Esophagus (tissue), 2 donors: ENCODE results near the gene SLC28A1. TPM values are rescaled to one million over a fixed set of nuclear protein-coding genes. Genes with fewer than 3 reads are reported as not detected.
"Not testable (repeated sequence)": the region's sequence is repeated elsewhere in the genome, so short reads cannot be mapped to it uniquely, and the experiment has no call there.

Source experiments
- H3K27ac ChIP-seq, 2 donors: one replicate each; pipeline ENCODE4 v1.5.1; 2013; ENCODE audit warnings: low read depth in 2 of 2, mild to moderate bottlenecking in 2 of 2, inconsistent platforms in 1 of 2, low read length in 1 of 2, moderate library complexity in 1 of 2
- H3K27me3 ChIP-seq, 2 donors: one replicate each; pipeline ENCODE4 v1.6.1; 2013; ENCODE audit warnings: low read length in 2 of 2, control low read depth in 1 of 2, mild to moderate bottlenecking in 1 of 2; ENCODE audit not compliant: insufficient read depth in 2 of 2, control insufficient read depth in 1 of 2
- H3K36me3 ChIP-seq, 2 donors: one replicate each; pipeline ENCODE4 v1.6.1; 2013; ENCODE audit warnings: low read length in 1 of 2; ENCODE audit not compliant: control insufficient read depth in 2 of 2, insufficient read depth in 2 of 2
- H3K4me1 ChIP-seq, 2 donors: one replicate each; pipeline ENCODE4 v1.6.1; 2013; ENCODE audit warnings: low read length in 1 of 2; ENCODE audit not compliant: control insufficient read depth in 2 of 2, insufficient read depth in 2 of 2
- H3K4me3 ChIP-seq, 2 donors: one replicate each; pipeline ENCODE4 v1.5.1; 2013; ENCODE audit warnings: low read length in 2 of 2, mild to moderate bottlenecking in 2 of 2, low read depth in 1 of 2, moderate library complexity in 1 of 2
- H3K9me3 ChIP-seq, 2 donors: one replicate each; pipeline ENCODE4 v1.6.1; 2013; ENCODE audit warnings: mild to moderate bottlenecking in 2 of 2, low read depth in 1 of 2, low read length in 1 of 2, moderate library complexity in 1 of 2; ENCODE audit not compliant: control insufficient read depth in 2 of 2, insufficient read depth in 1 of 2
- WGBS, 2 donors: extraction: QIAGEN DNeasy Blood & Tissue Kit; methylation state at CpG; one replicate each; pipeline ENCODE4 v1.1.7; 2013; 5-methylcytosine and 5-hydroxymethylcytosine counted together
- polyA plus RNA-seq, 2 donors: library from polyadenylated mRNA; stranded (reverse); fragments of 200-250 nt; gene quantifications; one replicate each; pipeline ENCODE4 v1.2.3, GENCODE V29; 2013
- donor health status: healthy with polysubstance abuse.
- donor health status: Bipolar disorder and iron deficiency.

SLC28A1 gene
- polyA plus RNA-seq, 2 donors = 0.02 to 0.08 TPM

- 0% methylated on average over 59 to 75 of the region's 75 CpGs for WGBS, 2 donors
These were observed 96.7 kb downstream of the SLC28A1 start for GRCh38 chr15:84981054-84981710.

GRCh38 chr15:84981711-84982300, 97.3 kb downstream of the SLC28A1 start, which contains the start of gene PDE8A:
Gene PDE8A (plus strand): TSS chr15:84981856. CDS start chr15:84982163, 307 bp downstream.
- 0 to 1% methylated on average over 80 to 95 of the region's 95 CpGs for WGBS, 2 donors
- H3K4me1 ChIP-seq = peaks cover 0 to 3% of the 10 kb centered on the region in 2 donors
- peak within 1 kb of the TSS; percentile 76 to 93 for H3K4me3 ChIP-seq
- no peaks in the 10 kb centered on the region for H3K27me3 ChIP-seq
- H3K27ac ChIP-seq = peak within 1 kb of the TSS; percentile 94 to 95
- H3K36me3 ChIP-seq = no peaks in the 10 kb centered on the region
- H3K9me3 ChIP-seq = no peaks in the 10 kb centered on the region

More at GRCh38 chr15:84981054-84981710, 96.7 kb downstream of the SLC28A1 start:
- no peaks in the 10 kb centered on the region for H3K36me3 ChIP-seq
- no peaks in the 10 kb centered on the region for H3K27me3 ChIP-seq
- peak overlapping the region; percentile 94 to 95 for H3K27ac ChIP-seq
- no peaks in the 10 kb centered on the region for H3K9me3 ChIP-seq
- H3K4me3 ChIP-seq = peak overlapping the region; percentile 76 to 93
- peaks cover 0 to 3% of the 10 kb centered on the region in 2 donors for H3K4me1 ChIP-seq

- H3K36me3 ChIP-seq = no peaks in the 10 kb centered on the region
- WGBS, 2 donors = 3 to 4% methylated on average over 35 to 46 of the region's 46 CpGs
- H3K4me1 ChIP-seq = peaks cover 0 to 3% of the 10 kb centered on the region in 2 donors
- H3K27ac ChIP-seq = peak overlapping the region; percentile 90 to 94
- H3K27me3 ChIP-seq = no peaks in the 10 kb centered on the region
- peak overlapping the region; percentile 76 to 93 for H3K4me3 ChIP-seq
- no peaks in the 10 kb centered on the region for H3K9me3 ChIP-seq
These were observed 97.9 kb downstream of the SLC28A1 start for GRCh38 chr15:84982301-84982920.

GRCh38 chr15:84983294-84983693, 98.8 kb downstream of the SLC28A1 start:
- 49 to 52% methylated on average over 4 of the region's 4 CpGs for WGBS, 2 donors
- Histone ChIP-seq H3K4me3 (peak overlapping the region in 1 of 2 donors; percentile 76), H3K4me1 (peaks cover 0 to 3% of the 10 kb centered on the region in 2 donors), H3K36me3 (no peaks in the 10 kb centered on the region), H3K9me3 (no peaks in the 10 kb centered on the region), H3K27me3 (no peaks in the 10 kb centered on the region), H3K27ac (no peak overlapping the region)

- Histone ChIP-seq H3K27me3 (no peaks in the 10 kb centered on the region), H3K36me3 (no peaks in the 10 kb centered on the region), H3K4me1 (peaks cover 0 to 3% of the 10 kb centered on the region in 2 donors), H3K4me3 (peak overlapping the region in 1 of 2 donors; percentile 76), H3K9me3 (no peaks in the 10 kb centered on the region), H3K27ac (no peak overlapping the region)
- 65 to 86% methylated on average over 2 of the region's 2 CpGs for WGBS, 2 donors
These were observed 99.2 kb downstream of the SLC28A1 start for GRCh38 chr15:84983711-84984110.

GRCh38 chr15:84985158-84985557, 100.7 kb downstream of the SLC28A1 start:
- 58 to 77% methylated on average over 2 of the region's 2 CpGs for WGBS, 2 donors
- no peaks in the 10 kb centered on the region for H3K27me3 ChIP-seq
- H3K27ac ChIP-seq = no peak overlapping the region
- H3K4me1 ChIP-seq = peaks cover 0 to 3% of the 10 kb centered on the region in 2 donors
- no peaks in the 10 kb centered on the region for H3K36me3 ChIP-seq
- H3K9me3 ChIP-seq = no peaks in the 10 kb centered on the region
- no peak overlapping the region for H3K4me3 ChIP-seq

GRCh38 chr15:84987351-84987750, 102.9 kb downstream of the SLC28A1 start:
- not testable (repeated sequence) for H3K9me3 ChIP-seq, H3K27ac ChIP-seq, H3K27me3 ChIP-seq, H3K36me3 ChIP-seq, H3K4me3 ChIP-seq, H3K4me1 ChIP-seq
- 94 to 97% methylated on average over 9 of the region's 9 CpGs for WGBS, 2 donors

GRCh38 chr15:84987949-84988624, 103.6 kb downstream of the SLC28A1 start:
- H3K27ac ChIP-seq = peak overlapping the region in 1 of 2 donors; percentile 42
- no peaks in the 10 kb centered on the region for H3K36me3 ChIP-seq
- WGBS, 2 donors = 80 to 86% methylated on average over 3 of the region's 3 CpGs
- H3K27me3 ChIP-seq = no peaks in the 10 kb centered on the region
- H3K4me3 ChIP-seq = no peak overlapping the region
- H3K4me1 ChIP-seq = peaks cover 3% of the 10 kb centered on the region in 2 donors
- no peaks in the 10 kb centered on the region for H3K9me3 ChIP-seq

GRCh38 chr15:84988909-84989644, 104.6 kb downstream of the SLC28A1 start:
- H3K36me3 ChIP-seq = no peaks in the 10 kb centered on the region
- no peak overlapping the region for H3K27ac ChIP-seq
- H3K4me1 ChIP-seq = peaks cover 3% of the 10 kb centered on the region in 2 donors
- H3K4me3 ChIP-seq = no peak overlapping the region
- 67 to 71% methylated on average over 2 of the region's 2 CpGs for WGBS, 2 donors
- H3K27me3 ChIP-seq = no peaks in the 10 kb centered on the region
- H3K9me3 ChIP-seq = no peaks in the 10 kb centered on the region
